Measurements from ENCODE around the gene HSF4. TPM values are rescaled to one million over a fixed set of nuclear protein-coding genes. Genes with fewer than 3 reads are reported as not detected.

Gene HSF4
- total and polyA plus RNA-seq, 2 of the 4 experiments (the other 2 are of a cell fraction), result 0.54 to 7.5 TPM

GRCh38 chr16:67177743-67178699 is 13.5 kb downstream of the HSF4 start:
- Histone ChIP-seq H4K8ac (ENCODE audit: low read depth in 2 of 2, low read length in 2 of 2) (no peak overlapping the region), H2AFZ (replicated peaks; ENCODE audit: low read length, poor library complexity) (peak overlapping the region; percentile 84), H2AK5ac (ENCODE audit: low read depth, low read length) (no peak overlapping the region), H3K14ac (replicated peaks; ENCODE audit: low read depth, low read length) (no peak overlapping the region), H3K79me1 (ENCODE audit: low read depth in 1 of 2, low read length in 2 of 2) (peaks cover 23 to 54% of the 10 kb centered on the region in 2 experiments), H3K9ac (ENCODE audit: low read depth, low read length) (no peak overlapping the region), H3K23ac (ENCODE audit: low read depth, low read length) (no peak overlapping the region), H3K27ac (ENCODE audit: insufficient read depth, low read length) (no peak overlapping the region), H2BK15ac (ENCODE audit: low read depth, low read length) (no peak overlapping the region), H4K20me1 (ENCODE audit: insufficient read depth, low read length) (peaks cover 34% of the 10 kb centered on the region), H4K91ac (ENCODE audit: insufficient read depth, low read depth, low read length) (no peak overlapping the region), H2AK9ac (replicated peaks; ENCODE audit: low read depth, low read length, poor library complexity) (no peak overlapping the region), H2BK20ac (ENCODE audit: low read depth, low read length) (no peak overlapping the region), H3K4ac (ENCODE audit: low read depth, low read length) (no peak overlapping the region), H3K18ac (ENCODE audit: low read depth, low read length) (no peak overlapping the region), H2BK5ac (ENCODE audit: low read depth, low read length, poor library complexity, severe bottlenecking) (no peak overlapping the region), H3K27me3 (ENCODE audit: control insufficient read depth, insufficient read depth, low read length) (no peaks in the 10 kb centered on the region), H3K9me1 (ENCODE audit: insufficient read depth, low read length) (peaks cover 13% of the 10 kb centered on the region), H3K4me2 (ENCODE audit: low read depth, low read length) (peak overlapping the region; percentile 90), H3K4me3 (ENCODE audit: insufficient read depth, low read depth, low read length) (peak overlapping the region; percentile 23; the same call in 1 of the 2 replicates), H3K9me3 (ENCODE audit: control insufficient read depth, insufficient read depth, low read length) (no peaks in the 10 kb centered on the region), H3K56ac (ENCODE audit: extremely low read depth, insufficient read depth, low read length) (no peak overlapping the region), H4K5ac (ENCODE audit: low read depth, low read length) (no peak overlapping the region), H3K36me3 (ENCODE audit: control insufficient read depth, insufficient read depth, low read length) (peaks cover 11% of the 10 kb centered on the region; the same call in 1 of the 2 replicates), H3K4me1 (ENCODE audit: control insufficient read depth, insufficient read depth, low read length) (peaks cover 22% of the 10 kb centered on the region), H2BK120ac (ENCODE audit: low read depth, low read length) (no peak overlapping the region)
- WGBS, 2 experiments (ENCODE audit: extremely low coverage in 2 of 2, insufficient read length in 1 of 2), result 8% methylated on average over 36 of the region's 73 CpGs; no CpG with 5 or more reads in 1 of the 2 experiments
- in situ Hi-C loops (cut with MboI; ENCODE audit: low sequenced_read_pairs) (no loop called here), dilution Hi-C loops (cut with HindIII; ENCODE audit: low sequenced_read_pairs, unreplicated experiment) (no loop called here), intact Hi-C loops (cut with micrococcal nuclease) (no loop called here)
- no TSS peak for BruUV-seq (replicated peaks)
- ATAC-seq (ENCODE audit: low read depth), result peak; percentile 18
- 0 out of 2 replicates have a peak, but pooled peaks have one; percentile 27 for TF ChIP-seq MXI1 (IDR thresholded peaks at IDR 0.05; ENCODE audit: borderline replicate concordance, low read depth, low read length)
- no peak for TF ChIP-seq CEBPB (IDR thresholded peaks at IDR 0.05; ENCODE audit: low read depth, low read length)
- POLR2A ChIA-PET (ENCODE audit: unreplicated experiment), result no interaction called here
- DNase-seq, result peak; percentile 40
- CTCF ChIA-PET, result no interaction called here
